Measurements from ENCODE around the gene AGRN. TPM values are rescaled to one million over a fixed set of nuclear protein-coding genes. Genes with fewer than 3 reads are reported as not detected.

Gene AGRN
- total RNA-seq, 1 donor from 2014 or later = 135 TPM

- intact Hi-C loops (cut with DNase I) = no loop called here
- no peak overlapping the region for H3K4me3 ChIP-seq
- peaks cover 7% of the 10 kb centered on the region for H3K4me1 ChIP-seq
- DNase-seq = peak; percentile 64
- H3K27me3 ChIP-seq = peaks cover 30% of the 10 kb centered on the region
- H3K36me3 ChIP-seq = no peaks in the 10 kb centered on the region
- H3K27ac ChIP-seq = no peak overlapping the region
- no peaks in the 10 kb centered on the region for H3K9me3 ChIP-seq
- TF ChIP-seq CTCF (IDR thresholded peaks at IDR 0.05) = no peak
- no peak for ATAC-seq
Measured at GRCh38 chr1:978069-978834, 41.7 kb upstream of the AGRN start.

GRCh38 chr1:978835-979743 is 40.8 kb upstream of the AGRN start:
- DNase-seq (peak; percentile 60), ATAC-seq (no peak)
- Histone ChIP-seq H3K36me3 (no peaks in the 10 kb centered on the region), H3K9me3 (no peaks in the 10 kb centered on the region), H3K27me3 (peaks cover 30% of the 10 kb centered on the region), H3K4me3 (no peak overlapping the region), H3K4me1 (peaks cover 7% of the 10 kb centered on the region), H3K27ac (no peak overlapping the region)
- no peak for TF ChIP-seq CTCF (IDR thresholded peaks at IDR 0.05)
- intact Hi-C loops (cut with DNase I) = no loop called here

- no peak for DNase-seq
Measured at GRCh38 chr1:979744-980072, 40.2 kb upstream of the AGRN start.

GRCh38 chr1:980137-980571 is 39.8 kb upstream of the AGRN start:
- no peak for TF ChIP-seq CTCF (IDR thresholded peaks at IDR 0.05)
- Histone ChIP-seq H3K27me3 (peaks cover 28% of the 10 kb centered on the region), H3K27ac (no peak overlapping the region), H3K4me1 (peaks cover 7% of the 10 kb centered on the region), H3K36me3 (no peaks in the 10 kb centered on the region), H3K9me3 (no peaks in the 10 kb centered on the region), H3K4me3 (no peak overlapping the region)
- intact Hi-C loops (cut with DNase I) = loop anchor here (10.0 kb wide), 1 partner anchor 85 kb away; no protein-coding TSS in a partner anchor
- ATAC-seq (no peak), DNase-seq (no peak)

More at GRCh38 chr1:979744-980072, 40.2 kb upstream of the AGRN start:
- Histone ChIP-seq H3K36me3 (no peaks in the 10 kb centered on the region), H3K4me1 (peaks cover 7% of the 10 kb centered on the region), H3K27ac (no peak overlapping the region), H3K27me3 (peaks cover 30% of the 10 kb centered on the region), H3K4me3 (no peak overlapping the region), H3K9me3 (no peaks in the 10 kb centered on the region)
- no peak for ATAC-seq
- intact Hi-C loops (cut with DNase I) = loop anchor here (10.0 kb wide), 1 partner anchor 85 kb away; no protein-coding TSS in a partner anchor
- no peak for TF ChIP-seq CTCF (IDR thresholded peaks at IDR 0.05)

- intact Hi-C loops (cut with DNase I) = loop anchor here (10.0 kb wide), 1 partner anchor 84 kb away; no protein-coding TSS in a partner anchor
- ATAC-seq (no peak), DNase-seq (no peak)
- TF ChIP-seq CTCF (IDR thresholded peaks at IDR 0.05) = no peak
- peaks cover 6% of the 10 kb centered on the region for H3K4me1 ChIP-seq
- no peak overlapping the region for H3K4me3 ChIP-seq
- H3K9me3 ChIP-seq = no peaks in the 10 kb centered on the region
- no peak overlapping the region for H3K27ac ChIP-seq
- peaks cover 21% of the 10 kb centered on the region for H3K27me3 ChIP-seq
- H3K36me3 ChIP-seq = no peaks in the 10 kb centered on the region
Measured at GRCh38 chr1:980602-981395, 39.1 kb upstream of the AGRN start.

All from upper lobe of right lung (tissue), 1 donor.